ENCODE results near the gene TAGAP. TPM values are rescaled to one million over a fixed set of nuclear protein-coding genes. Genes with fewer than 3 reads are reported as not detected.
A peak's percentile ranks its signal among the peaks of the same experiment; 100 is the strongest.
"Not testable (repeated sequence)": the region's sequence is repeated elsewhere in the genome, so short reads cannot be mapped to it uniquely, and the experiment has no call there.

Gene TAGAP
- total and polyA plus RNA-seq, 4 donors, result 3.1 to 7.7 (median 3.7) TPM

DNA sequence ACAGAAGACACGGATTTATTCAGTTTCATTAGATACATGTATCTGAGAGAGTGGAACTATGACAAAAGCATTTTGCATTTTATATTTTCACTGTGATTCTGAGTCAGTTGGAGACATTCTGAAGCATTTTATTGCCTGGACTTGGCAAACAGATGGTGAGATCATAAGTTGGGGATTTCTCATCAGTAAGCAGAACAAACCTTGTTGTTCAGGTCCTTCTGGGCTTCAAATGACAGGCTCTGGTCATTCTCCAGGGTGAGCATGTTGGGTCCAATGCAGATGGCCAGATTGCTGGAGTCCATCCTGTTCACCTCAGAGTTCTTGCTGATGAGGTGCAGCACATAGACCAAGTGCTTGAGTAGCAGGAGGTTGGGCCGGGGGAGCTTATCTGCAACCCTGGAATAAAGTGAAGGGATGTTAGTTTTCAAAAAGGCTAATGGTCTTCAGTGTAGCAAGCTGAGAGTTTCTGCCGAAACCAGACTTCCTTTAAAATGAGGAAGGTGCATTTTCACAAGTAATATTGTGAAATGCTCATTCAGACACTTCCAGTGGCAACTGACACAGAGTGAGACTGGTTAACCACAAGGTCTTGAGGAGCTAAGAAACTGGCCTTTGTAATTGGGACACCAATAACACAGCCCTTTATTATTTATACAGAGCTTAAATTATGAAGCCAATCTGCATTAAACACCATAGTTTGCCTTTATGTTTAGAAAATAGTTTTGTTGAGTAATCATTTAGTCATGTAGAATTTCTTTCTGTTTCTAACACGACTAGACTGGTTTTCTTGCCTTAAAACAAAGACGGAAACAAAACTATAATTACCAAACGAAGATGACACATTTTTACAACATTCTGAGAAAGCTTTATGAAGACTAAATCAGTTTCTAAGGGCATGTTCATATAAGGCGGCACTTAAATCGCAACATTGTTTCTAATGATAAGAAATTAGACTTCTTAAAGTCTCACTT is 5.6 kb downstream of the TAGAP start:
- H3K4me1 ChIP-seq (ENCODE audit: control insufficient read depth, insufficient read depth, low read length), result no peaks in the 10 kb centered on the region
- H3K4me3 ChIP-seq (ENCODE audit: low read depth, low read length), result no peak overlapping the region
- no peaks in the 10 kb centered on the region for H3K9me3 ChIP-seq (ENCODE audit: control insufficient read depth, insufficient read depth, low read length)
- WGBS (ENCODE audit: insufficient coverage), result 100% methylated on average over 1 of the region's 8 CpGs
- DNase-seq (ENCODE audit: low read depth in 4 of 6, low spot score in 6 of 6), result no peak
- H3K36me3 ChIP-seq (ENCODE audit: control insufficient read depth, insufficient read depth, low read length), result peaks cover 4% of the 10 kb centered on the region
- H3K27me3 ChIP-seq (ENCODE audit: control insufficient read depth, insufficient read depth, low read length), result no peaks in the 10 kb centered on the region
- peak overlapping the region; percentile 18 for H3K27ac ChIP-seq (ENCODE audit: low read depth, low read length)

DNA sequence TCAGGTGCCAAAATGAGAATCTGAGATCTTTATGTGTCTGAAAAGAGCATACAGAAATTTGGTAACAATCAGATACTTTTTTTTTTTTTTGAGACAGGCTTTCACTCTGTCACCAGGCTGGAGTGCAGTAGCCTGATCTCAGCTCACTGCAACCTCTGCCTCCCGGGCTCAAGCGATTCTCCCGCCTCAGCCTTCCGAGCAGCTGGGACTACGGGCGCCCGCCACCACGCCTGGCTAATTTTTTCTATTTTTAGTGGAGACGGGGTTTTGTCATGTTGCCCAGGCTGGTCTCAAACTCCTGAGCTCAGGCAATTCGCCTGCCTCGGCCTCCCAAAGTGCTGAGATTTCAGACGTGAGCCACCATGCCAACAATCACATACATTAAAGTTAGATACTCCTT is 6.5 kb downstream of the TAGAP start:
- not testable (repeated sequence) for H3K36me3 ChIP-seq (ENCODE audit: control insufficient read depth, insufficient read depth, low read length); DNase-seq (ENCODE audit: low read depth in 4 of 6, low spot score in 6 of 6); H3K4me1 ChIP-seq (ENCODE audit: control insufficient read depth, insufficient read depth, low read length); H3K27ac ChIP-seq (ENCODE audit: low read depth, low read length); H3K9me3 ChIP-seq (ENCODE audit: control insufficient read depth, insufficient read depth, low read length); H3K27me3 ChIP-seq (ENCODE audit: control insufficient read depth, insufficient read depth, low read length); H3K4me3 ChIP-seq (ENCODE audit: low read depth, low read length)
- 59% methylated on average over 8 of the region's 12 CpGs for WGBS (ENCODE audit: insufficient coverage)

- no peak overlapping the region for H3K27ac ChIP-seq (ENCODE audit: low read depth, low read length)
- WGBS (ENCODE audit: insufficient coverage), result 39% methylated on average over 3 of the region's 5 CpGs
- no peak for DNase-seq (ENCODE audit: low read depth in 4 of 6, low spot score in 6 of 6)
- no peaks in the 10 kb centered on the region for H3K4me1 ChIP-seq (ENCODE audit: control insufficient read depth, insufficient read depth, low read length)
- H3K9me3 ChIP-seq (ENCODE audit: control insufficient read depth, insufficient read depth, low read length), result no peaks in the 10 kb centered on the region
- H3K27me3 ChIP-seq (ENCODE audit: control insufficient read depth, insufficient read depth, low read length), result no peaks in the 10 kb centered on the region
- H3K36me3 ChIP-seq (ENCODE audit: control insufficient read depth, insufficient read depth, low read length), result peaks cover 4% of the 10 kb centered on the region
- no peak overlapping the region for H3K4me3 ChIP-seq (ENCODE audit: low read depth, low read length)
Measured at GRCh38 chr6:159037756-159038290, 7.0 kb downstream of the TAGAP start.

GRCh38 chr6:159036673-159037072 is 8.1 kb downstream of the TAGAP start:
- no peak overlapping the region for H3K4me3 ChIP-seq (ENCODE audit: low read depth, low read length)
- DNase-seq (ENCODE audit: low read depth in 4 of 6, low spot score in 6 of 6), result no peak
- H3K27ac ChIP-seq (ENCODE audit: low read depth, low read length), result no peak overlapping the region
- peaks cover 4% of the 10 kb centered on the region for H3K36me3 ChIP-seq (ENCODE audit: control insufficient read depth, insufficient read depth, low read length)
- WGBS (ENCODE audit: insufficient coverage), result 88% methylated on average over 12 of the region's 14 CpGs
- no peaks in the 10 kb centered on the region for H3K9me3 ChIP-seq (ENCODE audit: control insufficient read depth, insufficient read depth, low read length)
- H3K27me3 ChIP-seq (ENCODE audit: control insufficient read depth, insufficient read depth, low read length), result no peaks in the 10 kb centered on the region
- no peaks in the 10 kb centered on the region for H3K4me1 ChIP-seq (ENCODE audit: control insufficient read depth, insufficient read depth, low read length)

DNA sequence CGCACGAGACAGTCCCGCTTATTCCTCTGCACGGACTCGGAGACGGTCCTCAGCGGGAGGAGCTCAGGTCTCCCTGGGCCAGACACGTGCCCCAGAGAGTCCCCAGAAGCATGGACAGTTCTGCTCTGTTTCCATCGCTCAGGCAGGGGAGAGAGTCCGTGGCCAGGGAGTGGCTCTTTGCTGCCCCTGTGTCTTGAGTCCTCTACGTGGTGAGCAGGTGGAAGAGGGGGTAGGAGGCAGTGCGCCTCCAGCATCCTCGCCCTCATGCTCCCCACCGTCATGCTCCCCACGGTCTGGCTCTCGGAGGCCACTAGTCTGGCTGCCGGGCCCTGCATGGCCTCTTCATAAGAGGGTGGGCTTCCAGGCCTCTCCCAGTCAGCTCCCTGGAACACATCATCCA is 8.9 kb downstream of the TAGAP start:
- WGBS (ENCODE audit: insufficient coverage), result 95% methylated on average over 16 of the region's 17 CpGs
- no peak overlapping the region for H3K27ac ChIP-seq (ENCODE audit: low read depth, low read length)
- peaks cover 4% of the 10 kb centered on the region for H3K36me3 ChIP-seq (ENCODE audit: control insufficient read depth, insufficient read depth, low read length)
- no peaks in the 10 kb centered on the region for H3K27me3 ChIP-seq (ENCODE audit: control insufficient read depth, insufficient read depth, low read length)
- H3K4me3 ChIP-seq (ENCODE audit: low read depth, low read length), result no peak overlapping the region
- DNase-seq (ENCODE audit: low read depth in 4 of 6, low spot score in 6 of 6), result no peak
- no peaks in the 10 kb centered on the region for H3K4me1 ChIP-seq (ENCODE audit: control insufficient read depth, insufficient read depth, low read length)
- H3K9me3 ChIP-seq (ENCODE audit: control insufficient read depth, insufficient read depth, low read length), result no peaks in the 10 kb centered on the region

DNA sequence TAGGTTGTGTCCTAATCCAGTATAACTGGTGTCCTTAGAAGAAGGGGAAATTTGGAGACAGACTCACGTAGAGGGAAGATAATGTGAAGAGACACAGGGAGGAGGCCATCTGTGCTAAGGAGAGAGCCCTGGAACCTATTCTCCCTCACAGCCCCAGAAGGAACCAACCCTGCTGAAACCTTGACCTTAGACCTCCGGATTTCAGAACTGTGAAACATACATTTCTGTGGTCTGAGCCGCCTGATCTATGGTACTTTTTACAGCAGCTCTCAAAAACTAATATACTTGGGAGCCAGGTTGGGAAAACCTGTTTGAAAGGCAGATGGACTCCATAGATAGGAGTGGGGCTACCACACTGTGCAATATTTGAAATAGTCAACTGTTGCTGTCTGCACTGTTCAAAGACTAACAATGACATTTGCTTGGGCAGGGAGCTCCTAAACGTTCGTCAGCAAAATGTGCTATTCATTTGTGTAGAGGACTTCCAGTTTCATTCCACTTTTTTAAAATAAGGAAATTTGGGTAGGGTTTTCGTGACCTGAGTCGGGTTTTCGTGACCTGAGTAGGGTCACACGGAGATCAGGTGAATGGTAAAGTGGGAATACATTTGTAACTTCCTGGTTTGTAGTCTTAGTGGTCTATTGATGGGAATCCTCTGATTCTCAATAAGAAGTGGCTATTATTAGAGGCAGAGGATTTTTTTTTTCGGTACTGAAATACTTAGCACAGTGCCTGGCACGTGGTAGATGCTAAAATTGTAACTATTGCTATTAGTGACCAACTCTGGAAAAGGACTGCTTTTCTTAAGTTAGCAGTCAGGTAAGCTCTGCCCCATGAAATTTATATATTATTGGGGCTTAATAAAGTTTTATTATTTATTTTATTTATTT is 11.4 kb downstream of the TAGAP start:
- Histone ChIP-seq H3K4me1 (ENCODE audit: control insufficient read depth, insufficient read depth, low read length) (no peaks in the 10 kb centered on the region), H3K27ac (ENCODE audit: low read depth, low read length) (no peak overlapping the region), H3K4me3 (ENCODE audit: low read depth, low read length) (no peak overlapping the region), H3K9me3 (ENCODE audit: control insufficient read depth, insufficient read depth, low read length) (no peaks in the 10 kb centered on the region), H3K36me3 (ENCODE audit: control insufficient read depth, insufficient read depth, low read length) (peaks cover 4% of the 10 kb centered on the region), H3K27me3 (ENCODE audit: control insufficient read depth, insufficient read depth, low read length) (no peaks in the 10 kb centered on the region)
- DNase-seq (ENCODE audit: low read depth in 4 of 6, low spot score in 6 of 6), result no peak
- 88% methylated on average over 7 of the region's 11 CpGs for WGBS (ENCODE audit: insufficient coverage)

GRCh38 chr6:159031846-159032245 is 12.9 kb downstream of the TAGAP start:
- Histone ChIP-seq H3K36me3 (ENCODE audit: control insufficient read depth, insufficient read depth, low read length) (peaks cover 4% of the 10 kb centered on the region), H3K4me3 (ENCODE audit: low read depth, low read length) (no peak overlapping the region), H3K27me3 (ENCODE audit: control insufficient read depth, insufficient read depth, low read length) (no peaks in the 10 kb centered on the region), H3K27ac (ENCODE audit: low read depth, low read length) (no peak overlapping the region), H3K9me3 (ENCODE audit: control insufficient read depth, insufficient read depth, low read length) (no peaks in the 10 kb centered on the region), H3K4me1 (ENCODE audit: control insufficient read depth, insufficient read depth, low read length) (no peaks in the 10 kb centered on the region)
- 92% methylated on average over 3 of the region's 5 CpGs for WGBS (ENCODE audit: insufficient coverage)
- DNase-seq (ENCODE audit: low read depth in 4 of 6, low spot score in 6 of 6), result no peak

DNA sequence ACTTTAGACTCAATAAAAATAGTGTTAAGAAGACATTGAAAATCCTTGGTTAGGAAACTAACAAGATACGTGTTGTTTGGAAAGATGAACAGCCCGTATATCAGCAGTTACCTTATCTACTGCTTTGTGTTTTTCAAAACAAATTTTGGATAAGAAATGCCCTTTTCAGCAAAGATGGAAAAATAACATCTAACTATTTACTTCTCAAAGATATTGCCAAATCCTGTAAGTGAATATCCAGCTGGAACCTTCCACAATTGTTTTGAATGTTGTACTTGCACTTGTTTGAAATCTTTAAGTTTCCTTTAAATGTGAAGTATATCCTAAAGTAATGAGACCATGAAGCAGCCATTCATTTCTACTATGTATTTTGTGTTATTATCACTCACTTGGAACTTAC is 14.6 kb downstream of the TAGAP start:
- no peak overlapping the region for H3K27ac ChIP-seq (ENCODE audit: low read depth, low read length)
- no peaks in the 10 kb centered on the region for H3K27me3 ChIP-seq (ENCODE audit: control insufficient read depth, insufficient read depth, low read length)
- DNase-seq (ENCODE audit: low read depth in 4 of 6, low spot score in 6 of 6), result no peak
- H3K4me3 ChIP-seq (ENCODE audit: low read depth, low read length), result no peak overlapping the region
- H3K9me3 ChIP-seq (ENCODE audit: control insufficient read depth, insufficient read depth, low read length), result no peaks in the 10 kb centered on the region
- no peaks in the 10 kb centered on the region for H3K36me3 ChIP-seq (ENCODE audit: control insufficient read depth, insufficient read depth, low read length)
- no peaks in the 10 kb centered on the region for H3K4me1 ChIP-seq (ENCODE audit: control insufficient read depth, insufficient read depth, low read length)
- WGBS (ENCODE audit: insufficient coverage), result no CpG with 5 or more reads among the region's 2 CpGs

DNA sequence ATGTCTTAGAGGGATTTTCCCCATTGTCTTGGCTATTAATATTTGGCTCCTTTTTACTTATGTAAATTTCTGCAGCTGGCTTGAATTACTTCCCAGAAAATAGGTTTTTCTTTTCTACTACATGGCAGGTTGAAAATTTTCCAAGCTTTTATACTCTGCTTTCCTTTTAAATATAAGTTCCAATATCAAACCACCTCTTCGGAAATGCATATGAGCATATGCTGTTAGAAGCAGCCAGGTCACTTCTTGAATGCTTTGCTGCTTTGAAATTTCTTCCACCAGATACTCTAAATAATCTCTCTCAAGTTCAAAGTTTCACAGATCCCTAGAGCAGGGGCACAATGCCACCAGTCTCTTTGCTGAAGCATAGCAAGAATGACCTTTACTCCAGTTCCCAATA is 19.6 kb downstream of the TAGAP start:
- WGBS (ENCODE audit: insufficient coverage), result no CpG with 5 or more reads among the region's 1 CpG
- DNase-seq (ENCODE audit: low read depth in 4 of 6, low spot score in 6 of 6); H3K9me3 ChIP-seq (ENCODE audit: control insufficient read depth, insufficient read depth, low read length); H3K27ac ChIP-seq (ENCODE audit: low read depth, low read length); H3K4me1 ChIP-seq (ENCODE audit: control insufficient read depth, insufficient read depth, low read length); H3K36me3 ChIP-seq (ENCODE audit: control insufficient read depth, insufficient read depth, low read length); H3K4me3 ChIP-seq (ENCODE audit: low read depth, low read length); H3K27me3 ChIP-seq (ENCODE audit: control insufficient read depth, insufficient read depth, low read length): not testable (repeated sequence)

Data from spinal cord (tissue), 10 donors.